Measurements from ENCODE around the gene NYAP1.

Gene NYAP1

DNA sequence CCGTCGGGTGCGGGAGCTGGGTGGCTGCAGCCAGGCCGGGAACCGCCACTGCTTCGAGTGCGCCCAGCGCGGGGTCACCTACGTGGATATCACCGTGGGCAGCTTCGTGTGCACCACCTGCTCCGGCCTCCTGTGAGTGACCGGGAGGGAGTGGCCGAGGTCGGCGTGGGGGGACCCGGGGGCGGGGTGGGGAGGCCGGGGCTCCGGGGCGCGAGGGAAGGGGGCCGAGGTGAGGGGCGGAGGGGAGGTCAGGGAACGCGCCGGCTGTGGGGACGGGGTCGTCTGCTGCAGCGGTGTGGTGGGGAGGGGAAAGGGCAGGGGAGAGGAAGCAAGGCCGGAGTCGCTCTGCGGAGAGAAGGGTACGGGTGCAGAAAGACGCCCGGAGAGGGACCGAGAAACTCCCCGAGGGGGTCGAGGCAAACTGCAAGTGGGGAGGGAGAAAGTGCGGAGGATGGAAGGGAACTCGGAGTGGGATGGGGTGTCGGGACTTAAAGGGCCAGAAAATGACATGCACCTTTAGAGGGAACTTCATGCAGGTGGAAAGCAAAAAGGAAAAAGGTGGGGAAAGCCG is 55.8 kb downstream of the NYAP1 start (continued):
- TF ChIP-seq, protein P1, sequence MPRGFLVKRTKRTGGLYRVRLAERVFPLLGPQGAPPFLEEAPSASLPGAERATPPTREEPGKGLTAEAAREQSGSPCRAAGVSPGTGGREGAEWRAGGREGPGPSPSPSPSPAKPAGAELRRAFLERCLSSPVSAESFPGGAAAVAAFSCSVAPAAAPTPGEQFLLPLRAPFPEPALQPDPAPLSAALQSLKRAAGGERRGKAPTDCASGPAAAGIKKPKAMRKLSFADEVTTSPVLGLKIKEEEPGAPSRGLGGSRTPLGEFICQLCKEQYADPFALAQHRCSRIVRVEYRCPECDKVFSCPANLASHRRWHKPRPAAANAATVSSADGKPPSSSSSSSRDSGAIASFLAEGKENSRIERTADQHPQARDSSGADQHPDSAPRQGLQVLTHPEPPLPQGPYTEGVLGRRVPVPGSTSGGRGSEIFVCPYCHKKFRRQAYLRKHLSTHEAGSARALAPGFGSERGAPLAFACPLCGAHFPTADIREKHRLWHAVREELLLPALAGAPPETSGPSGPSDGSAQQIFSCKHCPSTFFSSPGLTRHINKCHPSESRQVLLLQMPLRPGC (tag by site-specific recombination; IDR thresholded peaks at IDR 0.05) = no peak; the same call in 1 of the 2 replicates
- TF ChIP-seq ZNF701 (tag by site-specific recombination; IDR thresholded peaks at IDR 0.05) = no peak
- no peak for TF ChIP-seq RBAK (tag by site-specific recombination; IDR thresholded peaks at IDR 0.05)
- no peak for TF ChIP-seq OVOL3 (tag by site-specific recombination; IDR thresholded peaks at IDR 0.05)
- TF ChIP-seq ZNF214 (tag by site-specific recombination; IDR thresholded peaks at IDR 0.05; ENCODE audit: borderline replicate concordance) = no peak
- TF ChIP-seq, protein P2, sequence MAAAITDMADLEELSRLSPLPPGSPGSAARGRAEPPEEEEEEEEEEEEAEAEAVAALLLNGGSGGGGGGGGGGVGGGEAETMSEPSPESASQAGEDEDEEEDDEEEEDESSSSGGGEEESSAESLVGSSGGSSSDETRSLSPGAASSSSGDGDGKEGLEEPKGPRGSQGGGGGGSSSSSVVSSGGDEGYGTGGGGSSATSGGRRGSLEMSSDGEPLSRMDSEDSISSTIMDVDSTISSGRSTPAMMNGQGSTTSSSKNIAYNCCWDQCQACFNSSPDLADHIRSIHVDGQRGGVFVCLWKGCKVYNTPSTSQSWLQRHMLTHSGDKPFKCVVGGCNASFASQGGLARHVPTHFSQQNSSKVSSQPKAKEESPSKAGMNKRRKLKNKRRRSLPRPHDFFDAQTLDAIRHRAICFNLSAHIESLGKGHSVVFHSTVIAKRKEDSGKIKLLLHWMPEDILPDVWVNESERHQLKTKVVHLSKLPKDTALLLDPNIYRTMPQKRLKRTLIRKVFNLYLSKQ (tag by site-specific recombination; IDR thresholded peaks at IDR 0.05; ENCODE audit: borderline replicate concordance) = no peak
- peak; percentile 7 for TF ChIP-seq ZBTB8A (tag by site-specific recombination; IDR thresholded peaks at IDR 0.05)
- TF ChIP-seq, protein P3, sequence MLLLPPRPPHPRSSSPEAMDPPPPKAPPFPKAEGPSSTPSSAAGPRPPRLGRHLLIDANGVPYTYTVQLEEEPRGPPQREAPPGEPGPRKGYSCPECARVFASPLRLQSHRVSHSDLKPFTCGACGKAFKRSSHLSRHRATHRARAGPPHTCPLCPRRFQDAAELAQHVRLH (tag by site-specific recombination; IDR thresholded peaks at IDR 0.05) = no peak
- no peak for TF ChIP-seq ZBTB17 (tag by site-specific recombination; IDR thresholded peaks at IDR 0.05)
- no peak for TF ChIP-seq ZNF350 (tag by site-specific recombination; IDR thresholded peaks at IDR 0.05)
- no peak for TF ChIP-seq ZNF660 (tag by site-specific recombination; IDR thresholded peaks at IDR 0.05)
- TF ChIP-seq SP3 (tag by site-specific recombination; IDR thresholded peaks at IDR 0.05) = no peak
- no peak for TF ChIP-seq ZNF121 (tag by site-specific recombination; IDR thresholded peaks at IDR 0.05)
- 0 out of 2 replicates have a peak, but pooled peaks have one; percentile 26 for TF ChIP-seq KLF7 (tag by site-specific recombination; IDR thresholded peaks at IDR 0.05; ENCODE audit: borderline replicate concordance)
- TF ChIP-seq ZNF266 (tag by site-specific recombination; IDR thresholded peaks at IDR 0.05; ENCODE audit: low read depth) = no peak
- TF ChIP-seq ZNF366 (tag by site-specific recombination; conservative IDR thresholded peaks at IDR 0.05) = 0 out of 2 replicates have a peak, but pooled peaks have one; percentile 12
- TF ChIP-seq, protein P4, sequence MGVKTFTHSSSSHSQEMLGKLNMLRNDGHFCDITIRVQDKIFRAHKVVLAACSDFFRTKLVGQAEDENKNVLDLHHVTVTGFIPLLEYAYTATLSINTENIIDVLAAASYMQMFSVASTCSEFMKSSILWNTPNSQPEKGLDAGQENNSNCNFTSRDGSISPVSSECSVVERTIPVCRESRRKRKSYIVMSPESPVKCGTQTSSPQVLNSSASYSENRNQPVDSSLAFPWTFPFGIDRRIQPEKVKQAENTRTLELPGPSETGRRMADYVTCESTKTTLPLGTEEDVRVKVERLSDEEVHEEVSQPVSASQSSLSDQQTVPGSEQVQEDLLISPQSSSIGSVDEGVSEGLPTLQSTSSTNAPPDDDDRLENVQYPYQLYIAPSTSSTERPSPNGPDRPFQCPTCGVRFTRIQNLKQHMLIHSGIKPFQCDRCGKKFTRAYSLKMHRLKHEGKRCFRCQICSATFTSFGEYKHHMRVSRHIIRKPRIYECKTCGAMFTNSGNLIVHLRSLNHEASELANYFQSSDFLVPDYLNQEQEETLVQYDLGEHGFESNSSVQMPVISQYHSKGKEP (tag by site-specific recombination; IDR thresholded peaks at IDR 0.05) = no peak
- no peak for TF ChIP-seq YY1 (tag by site-specific recombination; IDR thresholded peaks at IDR 0.05)
- TF ChIP-seq, protein P5, sequence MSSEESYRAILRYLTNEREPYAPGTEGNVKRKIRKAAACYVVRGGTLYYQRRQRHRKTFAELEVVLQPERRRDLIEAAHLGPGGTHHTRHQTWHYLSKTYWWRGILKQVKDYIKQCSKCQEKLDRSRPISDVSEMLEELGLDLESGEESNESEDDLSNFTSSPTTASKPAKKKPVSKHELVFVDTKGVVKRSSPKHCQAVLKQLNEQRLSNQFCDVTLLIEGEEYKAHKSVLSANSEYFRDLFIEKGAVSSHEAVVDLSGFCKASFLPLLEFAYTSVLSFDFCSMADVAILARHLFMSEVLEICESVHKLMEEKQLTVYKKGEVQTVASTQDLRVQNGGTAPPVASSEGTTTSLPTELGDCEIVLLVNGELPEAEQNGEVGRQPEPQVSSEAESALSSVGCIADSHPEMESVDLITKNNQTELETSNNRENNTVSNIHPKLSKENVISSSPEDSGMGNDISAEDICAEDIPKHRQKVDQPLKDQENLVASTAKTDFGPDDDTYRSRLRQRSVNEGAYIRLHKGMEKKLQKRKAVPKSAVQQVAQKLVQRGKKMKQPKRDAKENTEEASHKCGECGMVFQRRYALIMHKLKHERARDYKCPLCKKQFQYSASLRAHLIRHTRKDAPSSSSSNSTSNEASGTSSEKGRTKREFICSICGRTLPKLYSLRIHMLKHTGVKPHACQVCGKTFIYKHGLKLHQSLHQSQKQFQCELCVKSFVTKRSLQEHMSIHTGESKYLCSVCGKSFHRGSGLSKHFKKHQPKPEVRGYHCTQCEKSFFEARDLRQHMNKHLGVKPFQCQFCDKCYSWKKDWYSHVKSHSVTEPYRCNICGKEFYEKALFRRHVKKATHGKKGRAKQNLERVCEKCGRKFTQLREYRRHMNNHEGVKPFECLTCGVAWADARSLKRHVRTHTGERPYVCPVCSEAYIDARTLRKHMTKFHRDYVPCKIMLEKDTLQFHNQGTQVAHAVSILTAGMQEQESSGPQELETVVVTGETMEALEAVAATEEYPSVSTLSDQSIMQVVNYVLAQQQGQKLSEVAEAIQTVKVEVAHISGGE (tag by site-specific recombination; conservative IDR thresholded peaks at IDR 0.05; ENCODE audit: low read depth) = no peak
- TF ChIP-seq, protein P6, sequence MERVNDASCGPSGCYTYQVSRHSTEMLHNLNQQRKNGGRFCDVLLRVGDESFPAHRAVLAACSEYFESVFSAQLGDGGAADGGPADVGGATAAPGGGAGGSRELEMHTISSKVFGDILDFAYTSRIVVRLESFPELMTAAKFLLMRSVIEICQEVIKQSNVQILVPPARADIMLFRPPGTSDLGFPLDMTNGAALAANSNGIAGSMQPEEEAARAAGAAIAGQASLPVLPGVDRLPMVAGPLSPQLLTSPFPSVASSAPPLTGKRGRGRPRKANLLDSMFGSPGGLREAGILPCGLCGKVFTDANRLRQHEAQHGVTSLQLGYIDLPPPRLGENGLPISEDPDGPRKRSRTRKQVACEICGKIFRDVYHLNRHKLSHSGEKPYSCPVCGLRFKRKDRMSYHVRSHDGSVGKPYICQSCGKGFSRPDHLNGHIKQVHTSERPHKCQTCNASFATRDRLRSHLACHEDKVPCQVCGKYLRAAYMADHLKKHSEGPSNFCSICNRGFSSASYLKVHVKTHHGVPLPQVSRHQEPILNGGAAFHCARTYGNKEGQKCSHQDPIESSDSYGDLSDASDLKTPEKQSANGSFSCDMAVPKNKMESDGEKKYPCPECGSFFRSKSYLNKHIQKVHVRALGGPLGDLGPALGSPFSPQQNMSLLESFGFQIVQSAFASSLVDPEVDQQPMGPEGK (tag by site-specific recombination; IDR thresholded peaks at IDR 0.05) = peak; percentile 5; the same call in 1 of the 2 replicates
- no peak for TF ChIP-seq ZEB2 (tag by site-specific recombination; IDR thresholded peaks at IDR 0.05)
- no peak for TF ChIP-seq ZNF555 (tag by site-specific recombination; conservative IDR thresholded peaks at IDR 0.05)
- TF ChIP-seq ZNF785 (tag by site-specific recombination; IDR thresholded peaks at IDR 0.05) = 0 out of 2 replicates have a peak, but pooled peaks have one; percentile 49
- TF ChIP-seq GLIS2 (tag by site-specific recombination; IDR thresholded peaks at IDR 0.05) = no peak
- TF ChIP-seq ZNF223 (tag by site-specific recombination; IDR thresholded peaks at IDR 0.05) = no peak
- no peak; the same call in 1 of the 2 replicates for TF ChIP-seq ZNF843 (tag by site-specific recombination; IDR thresholded peaks at IDR 0.05)
- TF ChIP-seq ZNF433 (tag by site-specific recombination; IDR thresholded peaks at IDR 0.05; ENCODE audit: low read depth) = no peak
- no peak for TF ChIP-seq ZNF544 (tag by site-specific recombination; IDR thresholded peaks at IDR 0.05)
- no peak for TF ChIP-seq TCF7L2 (IDR thresholded peaks at IDR 0.05; ENCODE audit: borderline replicate concordance, low read depth, low read length)
- TF ChIP-seq ZNF658 (tag by site-specific recombination; IDR thresholded peaks at IDR 0.05) = no peak
- TF ChIP-seq ZNF830 (tag by site-specific recombination; IDR thresholded peaks at IDR 0.05; ENCODE audit: low read depth) = no peak
